Activated CD4-positive, alpha-beta T cell treated with anti-CD3 and anti-CD28 coated beads, Interleukin-2, amount 50 U/mL, for 4 hours (primary cell): Measurements from ENCODE around the gene PSKH1.
"Not testable (repeated sequence)": the region's sequence is repeated elsewhere in the genome, so short reads cannot be mapped to it uniquely, and the experiment has no call there.

Experiments
- DNase-seq, 2 experiments: peaks; one replicate each; pipeline ENCODE4 v3.0.0-alpha.2; 2020

The PSKH1 gene

GRCh38 chr16:67927131-67927941 is 34.3 kb downstream of the PSKH1 start:
- DNase-seq: no peak

GRCh38 chr16:67928147-67928546 is 35.1 kb downstream of the PSKH1 start:
- DNase-seq: no peak

GRCh38 chr16:67928561-67929364 is 35.7 kb downstream of the PSKH1 start:
- peak; percentile 75 to 76 for DNase-seq

- no peak for DNase-seq
These were observed 37.1 kb downstream of the PSKH1 start for GRCh38 chr16:67930191-67930590.

- DNase-seq: no peak
These were observed 37.7 kb downstream of the PSKH1 start for GRCh38 chr16:67930678-67931211.

GRCh38 chr16:67931712-67932461 is 38.8 kb downstream of the PSKH1 start, which contains the start of gene CTRL:
Gene CTRL, minus strand, starts transcription at chr16:67931862. Its CDS starts 10 bp downstream, at chr16:67931852.
- DNase-seq: no peak

- no peak for DNase-seq
These were observed 39.4 kb downstream of the PSKH1 start for GRCh38 chr16:67932462-67932840.

GRCh38 chr16:67933805-67934204 is 40.8 kb downstream of the PSKH1 start:
- no peak for DNase-seq

- no peak for DNase-seq
These were observed 41.4 kb downstream of the PSKH1 start for GRCh38 chr16:67934306-67935100.

GRCh38 chr16:67935101-67935401 is 42.0 kb downstream of the PSKH1 start:
- DNase-seq: no peak

- peak; percentile 93 to 94 for DNase-seq
These were observed 42.5 kb downstream of the PSKH1 start for GRCh38 chr16:67935402-67936123.

- DNase-seq: peak; percentile 40 to 45
These were observed 43.2 kb downstream of the PSKH1 start, which contains the start of gene PSMB10 for GRCh38 chr16:67936124-67936879. Gene PSMB10, minus strand, starts transcription at chr16:67936850. Its CDS starts 101 bp downstream, at chr16:67936749.

- DNase-seq: peak; percentile 68 to 72
These were observed 44.0 kb downstream of the PSKH1 start for GRCh38 chr16:67936880-67937605.

- not testable (repeated sequence) for DNase-seq
These were observed 44.7 kb downstream of the PSKH1 start for GRCh38 chr16:67937713-67938112.

GRCh38 chr16:67939507-67940445 is 46.7 kb downstream of the PSKH1 start:
- peak; percentile 44 to 50 for DNase-seq

GRCh38 chr16:67940446-67941089 is 47.5 kb downstream of the PSKH1 start:
- no peak for DNase-seq

- DNase-seq: no peak
These were observed 48.6 kb downstream of the PSKH1 start for GRCh38 chr16:67941469-67942199.

GRCh38 chr16:67942200-67942509 is 49.1 kb downstream of the PSKH1 start:
- no peak for DNase-seq
